Measurements from ENCODE around the gene SH3GLB2.

The SH3GLB2 gene

DNA sequence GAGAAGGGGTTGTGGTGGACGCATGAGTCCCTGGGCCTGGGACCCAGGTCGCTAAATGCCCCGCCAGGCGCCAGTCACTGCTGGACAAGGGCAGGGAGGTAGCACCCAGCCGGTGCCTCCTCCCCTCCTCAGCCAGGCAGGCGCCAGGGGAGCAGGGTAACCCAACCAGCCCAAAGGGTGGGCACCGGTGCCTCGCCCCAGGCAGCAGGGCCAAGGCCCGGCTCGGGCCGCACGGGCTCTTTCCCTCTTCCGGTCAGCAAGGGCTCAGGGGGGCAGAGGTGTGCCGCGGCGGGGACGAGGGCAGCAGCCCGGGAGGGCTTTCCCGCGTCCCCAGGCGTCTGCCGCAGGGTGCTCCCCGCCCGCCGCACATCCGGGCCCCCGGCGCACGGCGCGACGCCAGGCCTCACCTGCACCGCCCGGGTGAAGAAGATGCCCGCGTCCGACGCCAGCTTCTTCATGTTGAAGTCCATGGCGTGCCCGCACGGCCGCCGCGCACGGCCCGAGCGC lies 393 bp downstream of the SH3GLB2 start:
- Histone ChIP-seq H3K36me3 (no peaks in the 10 kb centered on the region), H3K4me3 (peak overlapping the region; percentile 87 to 89), H3K27ac (peak overlapping the region; percentile 72 to 74), H3K9me3 (no peaks in the 10 kb centered on the region), H3K4me1 (peaks cover 0 to 34% (median 22%) of the 10 kb centered on the region in 4 donors), H3K27me3 (no peaks in the 10 kb centered on the region)
- DNase-seq, result peak; percentile 32 to 80
- TF ChIP-seq, protein P1, sequence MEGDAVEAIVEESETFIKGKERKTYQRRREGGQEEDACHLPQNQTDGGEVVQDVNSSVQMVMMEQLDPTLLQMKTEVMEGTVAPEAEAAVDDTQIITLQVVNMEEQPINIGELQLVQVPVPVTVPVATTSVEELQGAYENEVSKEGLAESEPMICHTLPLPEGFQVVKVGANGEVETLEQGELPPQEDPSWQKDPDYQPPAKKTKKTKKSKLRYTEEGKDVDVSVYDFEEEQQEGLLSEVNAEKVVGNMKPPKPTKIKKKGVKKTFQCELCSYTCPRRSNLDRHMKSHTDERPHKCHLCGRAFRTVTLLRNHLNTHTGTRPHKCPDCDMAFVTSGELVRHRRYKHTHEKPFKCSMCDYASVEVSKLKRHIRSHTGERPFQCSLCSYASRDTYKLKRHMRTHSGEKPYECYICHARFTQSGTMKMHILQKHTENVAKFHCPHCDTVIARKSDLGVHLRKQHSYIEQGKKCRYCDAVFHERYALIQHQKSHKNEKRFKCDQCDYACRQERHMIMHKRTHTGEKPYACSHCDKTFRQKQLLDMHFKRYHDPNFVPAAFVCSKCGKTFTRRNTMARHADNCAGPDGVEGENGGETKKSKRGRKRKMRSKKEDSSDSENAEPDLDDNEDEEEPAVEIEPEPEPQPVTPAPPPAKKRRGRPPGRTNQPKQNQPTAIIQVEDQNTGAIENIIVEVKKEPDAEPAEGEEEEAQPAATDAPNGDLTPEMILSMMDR (IDR thresholded peaks at IDR 0.05), result no peak
- intact Hi-C loops (cut with DNase I; ENCODE audit: low total_unique reads), result loop anchor here (10.0 kb wide), 1 partner anchor 173 kb away; no protein-coding TSS in a partner anchor

DNA sequence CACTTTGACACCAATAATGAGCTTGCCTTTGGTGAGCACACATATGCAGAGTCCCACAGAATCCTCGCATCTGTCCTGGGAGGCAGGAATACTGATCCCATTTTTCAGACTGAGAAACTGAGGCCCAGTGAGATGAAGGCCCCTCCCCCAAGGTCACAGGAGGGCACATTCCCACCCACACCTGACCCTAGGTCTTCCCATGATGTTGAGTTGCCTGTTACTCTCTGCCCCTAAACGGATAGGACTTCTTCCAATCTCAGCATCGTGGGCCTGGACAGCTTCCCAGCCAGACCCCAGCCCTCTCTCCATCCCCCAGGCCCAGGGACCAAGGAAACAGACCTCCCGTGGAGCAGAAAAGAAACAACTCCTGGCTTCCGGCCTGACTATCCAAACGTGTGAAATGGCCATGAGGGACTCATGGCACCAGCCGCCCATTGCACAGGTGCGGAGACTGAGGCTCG lies 877 bp downstream of the SH3GLB2 start:
- Histone ChIP-seq H3K36me3 (no peaks in the 10 kb centered on the region), H3K4me3 (peak overlapping the region; percentile 87 to 89), H3K4me1 (peaks cover 0 to 34% (median 22%) of the 10 kb centered on the region in 4 donors), H3K9me3 (no peaks in the 10 kb centered on the region), H3K27me3 (no peaks in the 10 kb centered on the region), H3K27ac (peak overlapping the region; percentile 72 to 74)
- TF ChIP-seq, protein P1 (IDR thresholded peaks at IDR 0.05), result no peak
- intact Hi-C loops (cut with DNase I; ENCODE audit: low total_unique reads), result loop anchor here (10.0 kb wide), 1 partner anchor 172 kb away; no protein-coding TSS in a partner anchor
- peak in 1 of 2 donors; percentile 59 for DNase-seq

DNA sequence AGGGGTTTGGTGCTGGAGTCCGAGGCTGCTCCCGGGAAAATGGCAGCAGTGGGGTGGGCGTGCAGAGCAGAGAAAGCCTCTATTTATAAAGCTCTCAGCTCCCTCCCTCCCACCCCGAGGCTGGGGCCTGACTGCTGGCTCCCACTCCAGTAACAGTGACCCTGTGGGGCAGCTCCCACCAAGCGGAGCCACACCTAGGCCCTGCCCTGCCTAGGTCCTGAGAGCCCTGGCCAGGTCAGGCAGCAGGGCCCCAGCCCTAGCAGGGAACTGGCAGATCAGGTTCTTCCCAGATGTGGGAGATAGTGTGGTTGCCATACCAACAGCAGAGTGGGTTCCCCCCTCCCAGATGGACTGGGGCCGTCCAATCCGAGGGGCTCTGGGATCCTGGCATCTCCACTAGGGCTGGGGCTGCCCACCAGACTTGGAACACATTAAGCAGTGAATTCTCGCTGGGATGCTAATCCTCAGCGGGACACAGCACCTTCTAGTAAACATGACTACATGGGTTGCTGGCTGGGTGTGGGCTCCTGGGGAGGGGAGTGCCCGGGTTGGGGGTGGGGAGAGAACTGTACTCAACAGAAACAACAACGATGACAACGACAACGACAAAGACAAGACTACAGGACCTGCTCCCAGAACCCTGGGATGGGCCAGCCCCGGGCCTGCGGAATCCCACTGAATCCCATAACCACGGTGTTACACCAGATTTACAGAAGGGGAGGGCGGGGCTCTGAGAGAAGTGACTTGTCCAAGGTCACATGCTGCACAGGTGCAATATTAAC lies 1.5 kb downstream of the SH3GLB2 start:
- peak overlapping the region; percentile 87 to 89 for H3K4me3 ChIP-seq
- TF ChIP-seq, protein P1 (IDR thresholded peaks at IDR 0.05), result no peak
- intact Hi-C loops (cut with DNase I; ENCODE audit: low total_unique reads), result loop anchor here (10.0 kb wide), 1 partner anchor 172 kb away; no protein-coding TSS in a partner anchor
- H3K4me1 ChIP-seq, result peaks cover 0 to 34% (median 22%) of the 10 kb centered on the region in 4 donors
- H3K36me3 ChIP-seq, result no peaks in the 10 kb centered on the region
- H3K27ac ChIP-seq, result peak overlapping the region; percentile 72 to 74
- DNase-seq, result no peak
- H3K27me3 ChIP-seq, result no peaks in the 10 kb centered on the region
- no peaks in the 10 kb centered on the region for H3K9me3 ChIP-seq

DNA sequence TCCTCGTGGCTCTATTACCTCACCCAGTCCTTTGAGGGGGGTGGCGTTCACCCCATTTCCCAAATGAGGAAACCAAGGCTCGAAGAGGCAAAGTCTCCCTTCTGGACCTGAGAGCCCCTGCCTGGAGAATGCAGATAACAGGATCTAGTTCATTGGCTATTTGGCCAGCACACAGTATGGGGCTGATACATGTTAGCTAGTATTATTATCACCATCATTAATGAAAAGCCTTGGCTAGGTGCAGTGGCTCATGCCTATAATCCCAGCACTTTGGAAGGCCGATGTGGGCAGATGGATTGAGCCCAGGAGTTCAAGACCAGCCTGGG lies 4.3 kb downstream of the SH3GLB2 start:
- Histone ChIP-seq H3K36me3 (peaks cover 0 to 22% (median 4%) of the 10 kb centered on the region in 3 donors), H3K4me3 (no peak overlapping the region), H3K27me3 (no peaks in the 10 kb centered on the region), H3K4me1 (peaks cover 0 to 34% (median 22%) of the 10 kb centered on the region in 4 donors), H3K9me3 (no peaks in the 10 kb centered on the region), H3K27ac (no peak overlapping the region)
- no peak for DNase-seq
- intact Hi-C loops (cut with DNase I; ENCODE audit: low total_unique reads), result loop anchor here (10.0 kb wide), 1 partner anchor 169 kb away; no protein-coding TSS in a partner anchor
- TF ChIP-seq, protein P1 (IDR thresholded peaks at IDR 0.05), result no peak

DNA sequence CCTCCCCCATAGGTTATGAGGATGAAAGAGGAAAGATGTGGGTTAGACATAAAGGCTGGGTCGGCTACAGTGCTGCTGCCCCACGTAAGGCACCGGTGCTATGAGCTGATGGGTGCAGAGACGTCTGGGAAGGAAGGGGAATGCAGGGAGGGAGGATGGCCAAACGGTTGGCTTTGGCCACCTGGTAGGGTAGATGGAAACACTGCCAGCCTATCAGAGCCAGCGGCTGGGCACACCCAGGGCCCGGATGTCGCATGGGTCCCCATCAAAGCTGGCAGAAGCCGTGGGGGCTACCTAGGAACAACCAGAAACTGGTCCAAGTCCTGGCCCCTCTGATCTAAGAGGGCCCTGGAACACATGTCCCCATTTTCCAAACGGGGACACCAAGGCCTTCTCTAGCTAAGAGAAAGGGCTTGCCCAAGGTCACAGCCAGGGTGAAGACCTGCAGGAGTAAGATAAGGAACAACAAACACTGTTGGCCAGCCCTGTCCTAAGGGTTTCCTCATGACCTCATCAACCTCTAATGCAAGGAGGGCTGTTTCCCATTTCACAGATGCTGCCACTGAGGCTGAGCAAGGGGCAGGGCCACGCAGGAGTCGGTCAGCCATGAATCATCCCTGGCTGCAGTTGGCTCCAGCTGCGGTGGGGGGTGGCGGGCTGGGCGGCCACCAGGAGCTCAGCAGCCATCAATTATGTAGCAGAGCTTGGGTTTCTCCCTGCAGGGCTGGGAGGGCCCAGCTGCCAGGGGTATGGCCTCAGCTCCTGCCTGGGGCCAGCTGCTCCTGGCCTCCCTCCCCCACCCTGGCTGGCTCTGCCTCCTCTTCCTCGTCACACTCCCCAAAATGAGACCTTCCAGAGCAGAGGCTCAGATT lies 4.9 kb downstream of the SH3GLB2 start:
- Histone ChIP-seq H3K4me1 (peaks cover 0 to 34% (median 20%) of the 10 kb centered on the region in 4 donors), H3K36me3 (peaks cover 4 to 28% (median 5%) of the 10 kb centered on the region in 3 donors), H3K27me3 (no peaks in the 10 kb centered on the region), H3K4me3 (no peak overlapping the region), H3K27ac (no peak overlapping the region), H3K9me3 (no peaks in the 10 kb centered on the region)
- intact Hi-C loops (cut with DNase I; ENCODE audit: low total_unique reads), result loop anchor here (10.0 kb wide), 1 partner anchor 168 kb away; no protein-coding TSS in a partner anchor
- peak in 1 of 2 donors; percentile 51 for DNase-seq
- TF ChIP-seq, protein P1 (IDR thresholded peaks at IDR 0.05), result no peak
